ENCODE measurements around the gene PGPEP1.

Gene PGPEP1

GRCh38 chr19:18416778-18417249, 76.4 kb downstream of the PGPEP1 start:
- H3K36me3 ChIP-seq = no peaks in the 10 kb centered on the region; the same call in 1 of the 2 replicates
- H3K27me3 ChIP-seq (ENCODE audit: insufficient read depth, low read depth, severe bottlenecking) = no peaks in the 10 kb centered on the region
- peak overlapping the region; percentile 98 for H3K27ac ChIP-seq
- TF ChIP-seq CTCF (IDR thresholded peaks at IDR 0.05; ENCODE audit: low read depth, low read length) = no peak
- no peaks in the 10 kb centered on the region for H3K9me3 ChIP-seq (ENCODE audit: severe bottlenecking)
- peak; percentile 91 for DNase-seq
- peak overlapping the region; percentile 66 for H3K4me3 ChIP-seq (ENCODE audit: low read depth, low read length)

- Histone ChIP-seq H3K27ac (peak overlapping the region; percentile 98), H3K27me3 (ENCODE audit: insufficient read depth, low read depth, severe bottlenecking) (no peaks in the 10 kb centered on the region), H3K4me3 (ENCODE audit: low read depth, low read length) (peak overlapping the region; percentile 66)
Measured at GRCh38 chr19:18417250-18418028, 77.0 kb downstream of the PGPEP1 start.

GRCh38 chr19:18418029-18418482, 77.7 kb downstream of the PGPEP1 start:
- H3K27me3 ChIP-seq (ENCODE audit: insufficient read depth, low read depth, severe bottlenecking) = no peaks in the 10 kb centered on the region
- no peaks in the 10 kb centered on the region for H3K9me3 ChIP-seq (ENCODE audit: severe bottlenecking)
- no peak for TF ChIP-seq CTCF (IDR thresholded peaks at IDR 0.05; ENCODE audit: low read depth, low read length)
- no peak overlapping the region; the same call in 1 of the 2 replicates for H3K4me3 ChIP-seq (ENCODE audit: low read depth, low read length)
- H3K27ac ChIP-seq = peak overlapping the region; percentile 98
- no peaks in the 10 kb centered on the region; the same call in 1 of the 2 replicates for H3K36me3 ChIP-seq
- DNase-seq = no peak

More at GRCh38 chr19:18417250-18418028, 77.0 kb downstream of the PGPEP1 start:
- H3K36me3 ChIP-seq = no peaks in the 10 kb centered on the region; the same call in 1 of the 2 replicates
- DNase-seq = peak; percentile 88
- no peak for TF ChIP-seq CTCF (IDR thresholded peaks at IDR 0.05; ENCODE audit: low read depth, low read length)
- H3K9me3 ChIP-seq (ENCODE audit: severe bottlenecking) = no peaks in the 10 kb centered on the region

- peaks cover 4% of the 10 kb centered on the region; the same call in 1 of the 2 replicates for H3K36me3 ChIP-seq
- DNase-seq = no peak
- no peaks in the 10 kb centered on the region for H3K9me3 ChIP-seq (ENCODE audit: severe bottlenecking)
- H3K27me3 ChIP-seq (ENCODE audit: insufficient read depth, low read depth, severe bottlenecking) = no peaks in the 10 kb centered on the region
- no peak for TF ChIP-seq CTCF (IDR thresholded peaks at IDR 0.05; ENCODE audit: low read depth, low read length)
- peak overlapping the region; percentile 23 for H3K27ac ChIP-seq
- no peak overlapping the region for H3K4me3 ChIP-seq (ENCODE audit: low read depth, low read length)
Measured at GRCh38 chr19:18418483-18419194, 78.2 kb downstream of the PGPEP1 start.

GRCh38 chr19:18419195-18419698, 78.8 kb downstream of the PGPEP1 start, which contains the start of gene SSBP4:
TSS of gene SSBP4 (plus strand) at chr19:18419398. CDS start at chr19:18419649, 251 bp downstream.
- Histone ChIP-seq H3K4me3 (ENCODE audit: low read depth, low read length) (peak within 1 kb of the TSS; percentile 65), H3K36me3 (peaks cover 4% of the 10 kb centered on the region; the same call in 1 of the 2 replicates), H3K9me3 (ENCODE audit: severe bottlenecking) (no peaks in the 10 kb centered on the region), H3K27me3 (ENCODE audit: insufficient read depth, low read depth, severe bottlenecking) (no peaks in the 10 kb centered on the region), H3K27ac (peak within 1 kb of the TSS; percentile 79)
- TF ChIP-seq CTCF (IDR thresholded peaks at IDR 0.05; ENCODE audit: low read depth, low read length) = peak; percentile 44
- DNase-seq = peak; percentile 71
